A172 (cell line): ENCODE results near the gene DNAL4. TPM values are rescaled to one million over a fixed set of nuclear protein-coding genes. Genes with fewer than 3 reads are reported as not detected.

Experiments used
- DNase-seq: peaks from one replicate; pipeline ENCODE4 v3.0.0-alpha.2; 2015; ENCODE audit warnings: low spot score
- total RNA-seq: library from RNA; depleted of rRNA; stranded (reverse); fragments of >200 nt; shearing (Covaris generic); gene quantifications from 2 replicates; pipeline ENCODE4 v1.2.3, GENCODE V29; 2014; rRNA removed

The DNAL4 gene
- total RNA-seq: 11.7 TPM in 2 replicates

- DNase-seq: peak; percentile 93
Measured at GRCh38 chr22:38793721-38794466, at the start of gene DNAL4. TSS of gene DNAL4 (minus strand) at chr22:38794143. CDS start at chr22:38782731, 11,412 bp downstream.

DNA sequence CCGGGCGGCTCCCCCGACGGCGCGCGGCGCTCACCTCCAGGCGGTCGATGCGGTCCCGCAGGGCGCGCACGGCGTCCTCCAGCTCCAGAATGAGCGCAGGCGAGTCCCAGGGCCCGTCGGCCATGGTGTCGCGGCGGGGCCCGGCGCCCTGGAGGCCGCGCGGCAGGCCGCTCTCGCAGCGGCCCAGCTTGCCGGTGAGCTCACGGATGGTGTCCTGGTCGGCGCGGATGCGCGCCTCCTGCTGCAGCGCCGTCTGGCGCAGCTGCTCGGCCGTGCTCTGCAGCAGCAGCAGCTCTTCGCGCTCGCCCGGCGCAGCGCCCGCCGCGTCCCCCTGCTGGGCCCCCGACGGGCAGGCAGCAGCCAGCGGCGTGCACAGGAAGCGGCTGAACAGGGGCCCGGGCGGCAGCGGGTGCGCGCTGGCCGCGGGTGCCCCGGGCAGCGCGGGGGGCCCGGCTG lies 49.3 kb upstream of the DNAL4 start:
- DNase-seq: no peak

DNA sequence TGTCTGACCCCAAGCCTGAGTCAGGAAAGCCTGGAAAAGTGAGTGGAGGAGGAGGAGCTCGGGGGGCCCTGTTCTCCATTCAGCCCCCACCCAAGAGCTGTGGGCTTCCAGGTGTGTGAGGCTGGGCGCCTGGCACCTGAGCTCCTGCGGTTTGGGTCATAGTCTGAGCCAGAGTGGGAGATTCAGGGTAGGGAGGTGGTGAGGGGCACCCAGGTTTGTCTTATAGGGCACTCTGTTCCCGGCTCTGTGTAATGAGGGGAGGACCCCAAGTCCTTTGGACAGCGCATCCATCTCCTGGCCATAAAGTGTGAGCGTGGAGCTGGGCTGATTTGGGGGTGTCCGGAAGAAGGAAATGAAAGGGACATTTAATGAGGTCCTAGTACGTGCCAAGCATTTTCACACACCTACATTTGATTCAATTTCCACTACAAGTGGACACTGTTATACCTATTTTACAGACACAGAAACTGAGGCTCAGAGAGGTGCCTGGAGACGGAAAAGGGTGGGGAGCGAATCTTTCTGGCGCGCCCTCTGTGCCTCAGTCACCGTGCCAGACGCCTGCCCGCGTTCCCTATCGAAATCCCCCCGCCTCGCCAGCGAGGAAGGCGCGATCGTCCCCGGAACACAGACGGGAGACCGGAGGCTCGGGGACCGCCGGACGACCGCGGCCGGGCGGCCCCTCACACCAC lies 48.7 kb upstream of the DNAL4 start:
- DNase-seq: no peak

GRCh38 chr22:38841635-38842034 lies 47.7 kb upstream of the DNAL4 start:
- no peak for DNase-seq

- DNase-seq: no peak
Measured at GRCh38 chr22:38841211-38841610, 47.3 kb upstream of the DNAL4 start.

DNA sequence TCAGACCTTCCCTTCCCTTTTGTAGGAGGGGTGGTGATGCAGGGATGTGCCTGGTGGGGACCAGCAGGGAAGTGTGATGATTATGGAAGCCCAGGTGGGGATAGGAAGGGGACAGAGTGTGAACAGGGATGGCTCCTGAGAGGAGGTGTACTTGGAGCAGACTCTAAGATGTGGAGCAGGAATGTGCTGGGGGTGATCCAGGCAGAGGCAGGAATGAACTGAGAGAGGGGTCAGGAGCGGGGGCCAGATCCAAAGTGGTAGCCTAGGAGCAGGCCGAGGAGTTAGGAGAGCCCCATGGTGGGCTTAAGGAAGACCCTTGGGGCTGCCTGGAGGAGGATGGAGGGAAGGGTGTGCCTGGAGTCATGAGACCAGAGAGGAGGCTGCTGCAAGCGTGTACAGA lies 46.2 kb upstream of the DNAL4 start:
- DNase-seq: no peak

- DNase-seq: no peak
Measured at GRCh38 chr22:38839686-38840085, 45.7 kb upstream of the DNAL4 start.

GRCh38 chr22:38837414-38837928 lies 43.5 kb upstream of the DNAL4 start:
- DNase-seq: no peak

DNA sequence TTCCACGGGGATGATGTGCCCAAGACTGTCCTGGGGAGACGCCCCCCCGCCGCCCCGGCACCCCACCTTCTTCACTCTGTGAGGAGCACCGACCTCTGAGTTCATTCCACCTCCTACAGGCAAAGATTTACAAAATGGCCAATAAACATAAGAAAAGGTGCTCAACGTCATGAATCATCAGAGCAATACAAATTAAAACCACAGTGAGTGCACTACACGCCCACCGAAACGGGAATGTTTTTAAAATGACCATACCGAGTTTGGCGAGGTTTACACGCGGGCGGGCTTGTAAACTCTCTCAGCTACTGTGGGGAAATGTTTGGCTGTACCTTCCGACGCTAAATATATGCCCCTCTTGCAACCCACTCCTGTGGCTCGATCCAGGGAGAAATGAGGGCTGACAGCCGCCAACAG lies 42.0 kb upstream of the DNAL4 start:
- DNase-seq: peak; percentile 54

GRCh38 chr22:38834991-38835390 lies 41.0 kb upstream of the DNAL4 start:
- no peak for DNase-seq

- DNase-seq: no peak
Measured at GRCh38 chr22:38834215-38834953, 40.4 kb upstream of the DNAL4 start.

DNA sequence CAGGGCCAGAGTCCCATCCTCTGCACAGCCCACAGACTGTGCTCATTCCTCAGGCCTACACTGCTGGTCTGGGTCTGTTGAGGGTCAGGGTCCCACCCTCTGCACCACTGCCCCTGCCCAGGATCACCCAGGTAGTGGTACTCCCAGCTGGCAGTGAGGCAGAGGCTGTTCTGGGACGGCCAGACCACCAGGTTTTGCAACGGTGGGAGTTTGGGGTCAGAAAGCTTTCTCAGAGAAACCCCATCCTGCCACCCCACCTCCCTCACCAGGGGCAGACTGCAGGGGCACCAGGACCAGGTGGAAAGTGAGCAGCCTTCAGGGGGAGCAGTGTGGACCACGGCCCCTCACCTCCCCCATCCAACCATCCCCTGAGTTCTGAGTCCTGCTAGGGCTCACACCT lies 39.1 kb upstream of the DNAL4 start:
- no peak for DNase-seq

GRCh38 chr22:38832005-38832978 lies 38.3 kb upstream of the DNAL4 start:
- DNase-seq: no peak

GRCh38 chr22:38831166-38831945 lies 37.4 kb upstream of the DNAL4 start:
- DNase-seq: peak; percentile 70

DNA sequence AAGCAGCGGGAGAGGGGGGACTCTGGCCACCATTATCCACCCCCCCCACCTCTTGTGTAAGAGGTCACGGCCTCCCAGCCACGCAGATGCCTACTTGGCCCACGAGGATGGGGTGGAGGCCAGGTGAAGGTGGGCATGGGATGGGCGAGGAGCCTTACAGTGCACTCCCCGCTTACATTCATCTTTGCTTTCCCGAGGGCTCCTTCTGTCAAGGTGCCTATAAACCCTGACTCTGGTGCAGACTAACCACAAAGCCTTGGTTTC lies 36.8 kb upstream of the DNAL4 start:
- no peak for DNase-seq

DNA sequence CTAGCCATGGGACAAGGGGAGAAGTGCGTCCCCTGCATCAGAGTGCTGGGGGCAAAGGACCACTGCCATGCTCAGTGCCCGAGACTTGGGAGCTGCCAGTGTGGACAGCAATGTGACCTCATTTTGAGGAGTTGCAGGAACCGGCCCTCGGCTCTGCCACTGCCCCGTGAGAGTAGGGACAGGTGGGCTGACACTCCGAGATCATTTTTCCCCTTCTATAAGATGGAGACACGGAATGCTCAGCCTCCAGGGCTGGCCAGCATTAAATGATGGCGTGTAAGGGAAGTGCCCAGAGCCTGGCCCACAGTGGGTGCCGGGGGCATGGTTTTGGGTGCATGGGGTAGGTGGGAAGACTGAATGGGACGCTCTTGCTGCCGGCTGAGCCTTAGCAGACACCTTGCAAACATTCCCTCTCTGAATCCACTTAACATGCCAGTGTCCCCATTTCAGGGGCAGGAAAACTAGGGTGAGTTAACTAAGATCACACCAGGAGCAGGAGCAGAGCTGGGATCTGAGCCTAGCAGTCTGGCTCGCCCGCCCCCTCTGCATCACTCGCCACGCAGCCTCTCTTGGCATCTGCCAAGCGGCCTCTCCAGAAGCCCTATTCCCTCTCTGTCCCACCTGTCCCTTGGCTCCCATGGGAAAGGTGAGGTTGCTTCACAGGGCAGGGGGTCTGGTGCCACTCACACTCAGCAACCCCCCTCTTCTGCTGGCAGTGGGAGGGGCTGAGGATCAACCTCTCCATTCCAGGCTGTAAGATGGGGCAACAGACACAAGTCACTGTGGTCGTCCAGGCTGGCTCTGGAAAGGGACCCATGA lies 36.3 kb upstream of the DNAL4 start:
- DNase-seq: no peak

GRCh38 chr22:38829485-38829884 lies 35.5 kb upstream of the DNAL4 start:
- DNase-seq: no peak

- DNase-seq: no peak
Measured at GRCh38 chr22:38828616-38829205, 34.8 kb upstream of the DNAL4 start.

GRCh38 chr22:38828191-38828590 lies 34.2 kb upstream of the DNAL4 start:
- no peak for DNase-seq
